HG03521 (cell line): ENCODE measurements around the gene RAB11FIP5.
"Not testable (repeated sequence)": the region's sequence is repeated elsewhere in the genome, so short reads cannot be mapped to it uniquely, and the experiment has no call there.

Experiments used
- ATAC-seq: cut with Tn5 transposase; IDR thresholded peaks from one replicate; pipeline ENCODE4 v1.9.1; 2021; ENCODE audit warnings: mild to moderate bottlenecking, moderate library complexity; ENCODE audit not compliant: unreplicated experiment

The RAB11FIP5 gene

GRCh38 chr2:73111073-73112025, 1.4 kb downstream of the RAB11FIP5 start:
- no peak for ATAC-seq

GRCh38 chr2:73110168-73111072, 2.3 kb downstream of the RAB11FIP5 start:
- ATAC-seq = no peak

GRCh38 chr2:73109431-73110167, 3.1 kb downstream of the RAB11FIP5 start:
- no peak for ATAC-seq

- no peak for ATAC-seq
Measured at GRCh38 chr2:73107211-73107926, 5.4 kb downstream of the RAB11FIP5 start.

GRCh38 chr2:73106791-73107190, 6.0 kb downstream of the RAB11FIP5 start:
- no peak for ATAC-seq

- ATAC-seq = no peak
Measured at GRCh38 chr2:73105511-73105971, 7.2 kb downstream of the RAB11FIP5 start.

- no peak for ATAC-seq
Measured at GRCh38 chr2:73104933-73105332, 7.8 kb downstream of the RAB11FIP5 start.

- ATAC-seq = no peak
Measured at GRCh38 chr2:73103018-73103542, 9.7 kb downstream of the RAB11FIP5 start.

GRCh38 chr2:73101626-73102256, 11.0 kb downstream of the RAB11FIP5 start:
- ATAC-seq = no peak

GRCh38 chr2:73100956-73101355, 11.8 kb downstream of the RAB11FIP5 start:
- ATAC-seq = no peak

- no peak for ATAC-seq
Measured at GRCh38 chr2:73099486-73099885, 13.3 kb downstream of the RAB11FIP5 start.

- ATAC-seq = no peak
Measured at GRCh38 chr2:73095910-73096309, 16.8 kb downstream of the RAB11FIP5 start.

GRCh38 chr2:73093601-73094218, 19.0 kb downstream of the RAB11FIP5 start:
- not testable (repeated sequence) for ATAC-seq

GRCh38 chr2:73092146-73092783, 20.5 kb downstream of the RAB11FIP5 start:
- ATAC-seq = no peak

- no peak for ATAC-seq
Measured at GRCh38 chr2:73091696-73092095, 21.1 kb downstream of the RAB11FIP5 start.

GRCh38 chr2:73091164-73091563, 21.6 kb downstream of the RAB11FIP5 start:
- no peak for ATAC-seq

- ATAC-seq = no peak
Measured at GRCh38 chr2:73089270-73090030, 23.3 kb downstream of the RAB11FIP5 start.

GRCh38 chr2:73088703-73089102, 24.0 kb downstream of the RAB11FIP5 start:
- ATAC-seq = no peak
